Neutrophil (primary cell): ENCODE results near the gene RAMP3.
"Not testable (repeated sequence)": the region's sequence is repeated elsewhere in the genome, so short reads cannot be mapped to it uniquely, and the experiment has no call there.

Source experiments
- H3K27ac ChIP-seq: fragments of 200-600 bp; sonication (generic); 2 replicates; pipeline ENCODE4 v1.5.1; 2016; ENCODE audit warnings: mild to moderate bottlenecking, moderate library complexity
- H3K27me3 ChIP-seq: fragments of 200-600 bp; sonication (generic); 2 replicates; pipeline ENCODE4 v1.6.0; 2016; ENCODE audit warnings: mild to moderate bottlenecking
- H3K36me3 ChIP-seq: fragments of 200-600 bp; sonication (generic); 2 replicates; pipeline ENCODE4 v1.5.1; 2017
- H3K4me1 ChIP-seq, 2 experiments: fragments of 200-600 bp in 1 of 2; sonication (generic) in 1 of 2; 1 replicate in 1 of 2; 2 replicates in 1 of 2; pipeline versions ENCODE4 v1.5.1 to v1.6.1; 2013 to 2016; ENCODE audit warnings: low read depth in 1 of 2, low read length in 1 of 2, mild to moderate bottlenecking in 1 of 2, moderate library complexity in 1 of 2; ENCODE audit not compliant: control insufficient read depth in 1 of 2, insufficient read depth in 1 of 2
- H3K4me3 ChIP-seq, 2 experiments: fragments of 200-600 bp in 1 of 2; sonication (generic) in 1 of 2; 1 replicate in 1 of 2; 2 replicates in 1 of 2; pipeline ENCODE4 v1.5.1; 2013 to 2016; ENCODE audit warnings: low read depth in 1 of 2, low read length in 1 of 2, mild to moderate bottlenecking in 1 of 2, moderate library complexity in 1 of 2
- H3K9me3 ChIP-seq: fragments of 200-600 bp; sonication (generic); 2 replicates; pipeline ENCODE4 v1.5.1; 2016
- TF ChIP-seq, protein P1 (sequence below): fragments of 200-600 bp; sonication (generic); IDR thresholded peaks from 2 replicates; pipeline ENCODE4 v1.5.1; 2016; ENCODE audit warnings: antibody characterized with exemption

RAMP3 gene

DNA sequence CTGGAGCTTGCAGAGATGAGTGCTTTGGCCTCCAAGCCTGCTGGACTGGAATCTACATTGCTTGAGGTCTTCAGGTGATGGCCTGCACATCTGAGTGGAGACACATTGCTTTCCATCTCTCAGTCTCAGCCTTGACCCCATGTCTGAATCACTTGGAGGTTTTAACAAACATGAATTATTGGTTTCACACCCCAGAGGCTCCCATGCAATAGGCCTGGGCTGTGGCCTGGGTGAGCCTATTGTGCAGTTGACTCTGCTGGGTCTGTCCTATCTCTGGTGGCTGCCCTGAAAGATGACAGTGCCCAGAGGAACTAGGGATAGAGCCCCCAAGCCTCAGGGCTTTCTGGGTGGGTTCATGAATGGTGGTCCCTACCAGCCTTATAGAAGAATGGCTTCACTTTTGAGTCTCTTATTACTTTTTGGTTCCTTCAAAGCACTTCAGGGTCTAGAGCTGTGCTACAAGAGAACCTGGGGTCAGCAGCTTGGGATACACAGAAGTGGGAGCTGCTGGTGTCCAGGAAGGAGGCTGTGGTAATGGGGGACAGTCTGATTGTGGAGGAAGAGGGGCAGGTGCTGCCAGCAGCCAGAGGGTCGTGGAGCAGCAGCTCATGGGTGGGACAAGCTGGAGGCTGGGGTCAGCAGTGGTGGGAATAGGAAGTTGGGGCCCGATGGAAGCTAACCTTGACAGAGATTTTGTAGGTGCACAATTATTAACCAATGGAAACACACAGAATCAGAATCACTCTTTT is 5.5 kb downstream of the RAMP3 start:
- Histone ChIP-seq H3K27ac (no peak overlapping the region), H3K27me3 (peaks cover 18% of the 10 kb centered on the region), H3K36me3 (no peaks in the 10 kb centered on the region), H3K9me3 (no peaks in the 10 kb centered on the region), H3K4me1 (peaks cover 4 to 16% of the 10 kb centered on the region in 2 experiments), H3K4me3 (no peak overlapping the region)
- TF ChIP-seq, protein P1, sequence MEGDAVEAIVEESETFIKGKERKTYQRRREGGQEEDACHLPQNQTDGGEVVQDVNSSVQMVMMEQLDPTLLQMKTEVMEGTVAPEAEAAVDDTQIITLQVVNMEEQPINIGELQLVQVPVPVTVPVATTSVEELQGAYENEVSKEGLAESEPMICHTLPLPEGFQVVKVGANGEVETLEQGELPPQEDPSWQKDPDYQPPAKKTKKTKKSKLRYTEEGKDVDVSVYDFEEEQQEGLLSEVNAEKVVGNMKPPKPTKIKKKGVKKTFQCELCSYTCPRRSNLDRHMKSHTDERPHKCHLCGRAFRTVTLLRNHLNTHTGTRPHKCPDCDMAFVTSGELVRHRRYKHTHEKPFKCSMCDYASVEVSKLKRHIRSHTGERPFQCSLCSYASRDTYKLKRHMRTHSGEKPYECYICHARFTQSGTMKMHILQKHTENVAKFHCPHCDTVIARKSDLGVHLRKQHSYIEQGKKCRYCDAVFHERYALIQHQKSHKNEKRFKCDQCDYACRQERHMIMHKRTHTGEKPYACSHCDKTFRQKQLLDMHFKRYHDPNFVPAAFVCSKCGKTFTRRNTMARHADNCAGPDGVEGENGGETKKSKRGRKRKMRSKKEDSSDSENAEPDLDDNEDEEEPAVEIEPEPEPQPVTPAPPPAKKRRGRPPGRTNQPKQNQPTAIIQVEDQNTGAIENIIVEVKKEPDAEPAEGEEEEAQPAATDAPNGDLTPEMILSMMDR = no peak

DNA sequence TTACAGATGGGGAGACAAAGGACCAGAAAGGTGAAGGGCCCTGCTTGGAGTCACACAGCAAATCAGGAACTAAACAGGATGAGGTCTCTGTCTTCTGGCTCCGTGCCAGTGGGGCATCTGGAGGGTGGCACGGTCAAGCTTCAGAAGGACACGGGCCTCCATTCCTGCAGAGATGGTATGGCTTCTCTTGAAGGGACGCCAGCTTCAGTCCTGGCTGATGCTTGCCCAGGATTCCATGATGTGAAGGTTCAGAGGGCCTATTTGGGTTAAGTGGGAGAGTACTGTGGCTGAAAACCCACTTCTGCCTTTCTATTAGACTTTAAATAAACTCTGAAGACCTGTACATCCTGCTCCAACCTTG is 6.1 kb downstream of the RAMP3 start:
- H3K27ac ChIP-seq = no peak overlapping the region
- H3K4me1 ChIP-seq = peaks cover 4 to 16% of the 10 kb centered on the region in 2 experiments
- TF ChIP-seq, protein P1 = no peak
- no peak overlapping the region for H3K4me3 ChIP-seq
- H3K9me3 ChIP-seq = no peaks in the 10 kb centered on the region
- peaks cover 13% of the 10 kb centered on the region for H3K27me3 ChIP-seq
- no peaks in the 10 kb centered on the region for H3K36me3 ChIP-seq

- peaks cover 4 to 16% of the 10 kb centered on the region in 2 experiments for H3K4me1 ChIP-seq
- not testable (repeated sequence) for H3K27me3 ChIP-seq, H3K9me3 ChIP-seq, H3K36me3 ChIP-seq, H3K27ac ChIP-seq, H3K4me3 ChIP-seq
Observed at GRCh38 chr7:45164271-45164670, 6.7 kb downstream of the RAMP3 start.

GRCh38 chr7:45165857-45166256 is 8.3 kb downstream of the RAMP3 start:
- H3K36me3 ChIP-seq = no peaks in the 10 kb centered on the region
- no peak overlapping the region for H3K4me3 ChIP-seq
- no peaks in the 10 kb centered on the region for H3K9me3 ChIP-seq
- no peak overlapping the region for H3K27ac ChIP-seq
- H3K27me3 ChIP-seq = no peaks in the 10 kb centered on the region
- TF ChIP-seq, protein P1 = no peak
- peaks cover 4 to 10% of the 10 kb centered on the region in 2 experiments for H3K4me1 ChIP-seq

DNA sequence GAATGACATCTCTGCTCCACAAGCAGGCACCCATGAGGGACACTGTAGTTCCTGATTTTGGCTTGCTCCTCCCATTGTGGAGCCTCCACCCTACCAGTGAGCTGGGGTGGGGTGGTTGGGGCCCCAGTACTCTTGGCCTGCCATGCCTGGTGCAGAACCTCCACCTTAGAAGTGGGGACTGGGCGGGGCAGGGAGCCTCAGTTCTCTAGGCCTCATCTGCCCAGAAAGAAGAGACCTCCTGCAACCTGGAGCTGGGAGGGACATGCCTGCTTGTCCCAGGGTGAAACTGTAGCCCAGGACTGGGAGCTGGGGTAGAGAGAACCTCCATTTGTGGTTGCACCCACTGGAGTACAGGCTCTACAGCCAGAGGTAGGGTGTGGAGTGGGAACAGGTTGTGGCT is 14.4 kb downstream of the RAMP3 start:
- H3K4me1 ChIP-seq = no peaks in the 10 kb centered on the region
- no peak overlapping the region for H3K27ac ChIP-seq
- H3K27me3 ChIP-seq = no peaks in the 10 kb centered on the region
- TF ChIP-seq, protein P1 = no peak
- no peak overlapping the region for H3K4me3 ChIP-seq
- H3K9me3 ChIP-seq = no peaks in the 10 kb centered on the region
- H3K36me3 ChIP-seq = no peaks in the 10 kb centered on the region

DNA sequence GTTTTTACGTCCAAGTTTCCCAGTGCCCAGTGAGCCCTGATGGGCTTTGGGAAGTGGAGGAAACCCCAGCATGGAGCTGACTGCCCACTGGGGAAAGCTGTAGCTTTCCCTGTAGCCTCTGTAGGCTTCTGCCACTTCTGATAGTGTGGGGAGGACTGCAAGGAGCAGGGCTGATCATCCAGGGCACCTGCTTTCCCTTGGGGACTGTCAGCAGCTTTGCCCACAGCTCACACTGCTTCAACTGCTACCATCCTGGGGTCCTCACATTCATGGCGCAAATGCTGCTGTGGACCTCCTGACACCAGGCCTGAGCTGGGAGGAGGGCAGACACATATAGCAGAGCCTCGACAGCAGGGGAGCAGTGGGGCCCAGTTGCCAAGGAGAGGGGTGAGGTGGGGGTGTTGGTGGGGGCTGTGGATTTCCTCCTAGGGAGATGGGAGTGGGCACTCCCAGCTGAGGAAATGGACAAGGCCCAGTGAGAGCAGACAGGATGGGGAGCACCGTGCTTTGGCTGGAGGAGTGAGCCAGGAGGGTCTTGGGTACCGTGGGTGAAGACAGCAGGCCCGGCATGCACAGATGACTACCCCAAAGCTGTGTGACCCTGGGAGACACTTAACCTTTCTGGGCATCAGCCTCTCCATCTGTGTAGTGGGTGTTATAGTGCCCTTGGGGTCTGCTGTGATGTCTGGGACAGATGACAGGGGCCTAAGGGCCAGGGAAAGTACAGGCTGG is 16.2 kb downstream of the RAMP3 start:
- H3K27ac ChIP-seq = no peak overlapping the region
- no peaks in the 10 kb centered on the region for H3K27me3 ChIP-seq
- TF ChIP-seq, protein P1 = no peak

More for the DNA sequence above, 16.2 kb downstream of the RAMP3 start:
- H3K4me3 ChIP-seq = no peak overlapping the region
- no peaks in the 10 kb centered on the region for H3K4me1 ChIP-seq
- no peaks in the 10 kb centered on the region for H3K9me3 ChIP-seq
- no peaks in the 10 kb centered on the region for H3K36me3 ChIP-seq
